HuH-7.5 (cell line): ENCODE measurements around the gene CDK14.

ENCODE experiments used
- DNase-seq: peaks from one replicate; pipeline ENCODE4 v3.0.0; 2011; ENCODE audit warnings: low spot score

The CDK14 gene

GRCh38 chr7:90678986-90679385 lies 82.9 kb downstream of the CDK14 start:
- DNase-seq = no peak

GRCh38 chr7:90680484-90680883 lies 84.4 kb downstream of the CDK14 start:
- DNase-seq = no peak

GRCh38 chr7:90681336-90682022 lies 85.4 kb downstream of the CDK14 start:
- no peak for DNase-seq

- no peak for DNase-seq
Observed at GRCh38 chr7:90686146-90686545, 90.0 kb downstream of the CDK14 start.

- DNase-seq = no peak
Observed at GRCh38 chr7:90688810-90689209, 92.7 kb downstream of the CDK14 start.

- DNase-seq = no peak
Observed at GRCh38 chr7:90689260-90689659, 93.1 kb downstream of the CDK14 start.

GRCh38 chr7:90690159-90690858 lies 94.2 kb downstream of the CDK14 start:
- no peak for DNase-seq

GRCh38 chr7:90692396-90692795 lies 96.3 kb downstream of the CDK14 start:
- DNase-seq = no peak

- DNase-seq = no peak
Observed at GRCh38 chr7:90692947-90693346, 96.8 kb downstream of the CDK14 start.

- no peak for DNase-seq
Observed at GRCh38 chr7:90693939-90694338, 97.8 kb downstream of the CDK14 start.

GRCh38 chr7:90698616-90699015 lies 102.5 kb downstream of the CDK14 start:
- DNase-seq = no peak

GRCh38 chr7:90701021-90701420 lies 104.9 kb downstream of the CDK14 start:
- DNase-seq = no peak

- no peak for DNase-seq
Observed at GRCh38 chr7:90701771-90702170, 105.7 kb downstream of the CDK14 start.

- DNase-seq = no peak
Observed at GRCh38 chr7:90705391-90706071, 109.4 kb downstream of the CDK14 start.

GRCh38 chr7:90706072-90706716 lies 110.1 kb downstream of the CDK14 start:
- DNase-seq = no peak

- no peak for DNase-seq
Observed at GRCh38 chr7:90708841-90709317, 112.8 kb downstream of the CDK14 start.

GRCh38 chr7:90709501-90710465 lies 113.7 kb downstream of the CDK14 start:
- no peak for DNase-seq

GRCh38 chr7:90710466-90710850 lies 114.3 kb downstream of the CDK14 start:
- DNase-seq = no peak

- no peak for DNase-seq
Observed at GRCh38 chr7:90713628-90714027, 117.5 kb downstream of the CDK14 start.

- DNase-seq = no peak
Observed at GRCh38 chr7:90715067-90715466, 118.9 kb downstream of the CDK14 start.

GRCh38 chr7:90717296-90718060 lies 121.4 kb downstream of the CDK14 start:
- DNase-seq = no peak
